Measurements from ENCODE around the gene AP1G2. TPM values are rescaled to one million over a fixed set of nuclear protein-coding genes. Genes with fewer than 3 reads are reported as not detected.

The AP1G2 gene
- total RNA-seq, 1 experiment from 2014 or later = 155 TPM

- no peaks in the 10 kb centered on the region for H3K9me3 ChIP-seq (ENCODE audit: control insufficient read depth in 1 of 2, insufficient read depth in 1 of 2, low read depth in 1 of 2, low read length in 2 of 2)
- H3K79me2 ChIP-seq (ENCODE audit: insufficient read depth, low read length) = no peaks in the 10 kb centered on the region
- H3K27ac ChIP-seq (ENCODE audit: low read depth, low read length) = no peak overlapping the region
- no peak overlapping the region for H2AFZ ChIP-seq (ENCODE audit: low read depth, low read length, poor library complexity, severe bottlenecking)
- H4K20me1 ChIP-seq (ENCODE audit: insufficient read depth) = no peaks in the 10 kb centered on the region
- no peaks in the 10 kb centered on the region for H3K9me2 ChIP-seq (ENCODE audit: insufficient read depth)
- no peak overlapping the region for H3K4me3 ChIP-seq (replicated peaks in 1 of 2; ENCODE audit: low read depth in 1 of 2, low read length in 2 of 2)
- H3K36me3 ChIP-seq (ENCODE audit: control insufficient read depth in 1 of 2, insufficient read depth in 2 of 2, low read length in 2 of 2) = no peaks in the 10 kb centered on the region; a peak in 1 of 4 replicates
- no peaks in the 10 kb centered on the region for H3K27me3 ChIP-seq (ENCODE audit: insufficient read depth, low read length)
- no peaks in the 10 kb centered on the region for H3K4me1 ChIP-seq (ENCODE audit: control insufficient read depth in 1 of 2, insufficient read depth in 2 of 2, low read length in 2 of 2)
- CTCF ChIA-PET = no interaction called here
- POLR2A ChIA-PET = no interaction called here
- RAD21 ChIA-PET (ENCODE audit: low non-redundant PET in 1 of 2, low total read pairs in 2 of 2, uncharacterized antibody in 2 of 2, unreplicated experiment in 2 of 2) = no interaction called here
- no peak overlapping the region for H3K9ac ChIP-seq (ENCODE audit: low read length)
- intact Hi-C loops (cut with micrococcal nuclease) = no loop called here
- TF ChIP-seq CTCF (IDR thresholded peaks at IDR 0.05 in 2 of 3, conservative IDR thresholded peaks at IDR 0.05 in 1 of 3; ENCODE audit: borderline replicate concordance in 1 of 3, insufficient read depth in 1 of 3, low read depth in 2 of 3, low read length in 2 of 3) (no peak), TCF7L2 (IDR thresholded peaks at IDR 0.05; ENCODE audit: borderline replicate concordance, extremely low read depth, insufficient read depth, insufficient read length) (no peak), CEBPB (IDR thresholded peaks at IDR 0.05; ENCODE audit: low read depth) (no peak), EZH2phosphoT487 (IDR thresholded peaks at IDR 0.05; ENCODE audit: borderline replicate concordance) (no peak), REST (IDR thresholded peaks at IDR 0.05; ENCODE audit: low read depth) (no peak), RAD21 (IDR thresholded peaks at IDR 0.05; ENCODE audit: low read depth) (no peak), FOSL1 (IDR thresholded peaks at IDR 0.05; ENCODE audit: low read depth) (no peak), SRF (IDR thresholded peaks at IDR 0.05; ENCODE audit: low read depth) (no peak)
- ATAC-seq (no peak), DNase-seq (ENCODE audit: low read depth, low spot score) (no peak)
- no peak overlapping the region for H3K4me2 ChIP-seq (ENCODE audit: low read length)
- BruUV-seq (replicated peaks) = no TSS peak
Observed at GRCh38 chr14:23518709-23519108, 48.9 kb downstream of the AP1G2 start.
